ENCODE data around the gene AFMID.

The AFMID gene

GRCh38 chr17:78180083-78180482 is 7.1 kb upstream of the AFMID start:
- peak; percentile 49 for DNase-seq (ENCODE audit: low read depth)

DNA sequence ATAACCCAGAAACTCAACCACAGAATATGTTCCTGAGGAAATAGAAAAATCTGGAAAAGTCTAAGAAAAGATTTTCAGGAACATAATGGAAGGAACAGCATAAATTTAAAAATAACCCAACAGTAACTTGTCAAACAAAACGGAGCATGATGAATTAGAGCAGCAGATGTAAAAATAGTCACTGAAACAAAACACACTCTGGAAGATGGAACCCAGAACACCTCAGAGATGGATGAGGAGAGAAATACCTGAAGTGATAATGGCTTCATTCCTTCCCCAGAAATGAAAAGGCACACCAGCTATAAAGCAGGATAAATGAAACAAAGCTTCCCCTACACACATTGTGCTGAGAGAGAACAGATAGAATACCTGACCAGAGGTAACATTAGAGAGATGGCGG is 6.7 kb upstream of the AFMID start:
- DNase-seq (ENCODE audit: low read depth), result no peak

DNA sequence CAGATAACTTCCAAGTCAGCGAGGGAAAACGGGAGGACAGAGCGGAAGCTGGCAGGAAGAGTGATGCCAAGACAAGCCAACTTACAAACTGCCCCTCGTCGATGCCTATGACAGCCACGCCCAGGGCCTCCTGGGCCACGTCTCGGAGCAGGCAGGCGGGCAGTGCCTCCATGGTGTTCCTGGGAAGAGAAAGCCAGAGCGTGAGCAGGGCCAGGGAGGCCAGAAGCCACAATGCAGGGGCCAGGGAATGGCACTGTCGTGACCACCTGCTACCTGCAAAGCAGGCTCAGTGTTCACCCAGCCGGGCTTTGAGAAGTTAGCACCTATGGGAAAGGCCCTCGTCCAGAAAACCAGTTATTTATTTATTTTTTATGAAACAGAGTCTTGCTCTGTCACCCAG is 4.7 kb upstream of the AFMID start:
- DNase-seq (ENCODE audit: low read depth), result no peak

- no peak for DNase-seq (ENCODE audit: low read depth)
Observed at GRCh38 chr17:78183916-78184315, 3.2 kb upstream of the AFMID start.

GRCh38 chr17:78184351-78184750 is 2.8 kb upstream of the AFMID start:
- DNase-seq (ENCODE audit: low read depth), result no peak

GRCh38 chr17:78184868-78185267 is 2.3 kb upstream of the AFMID start:
- no peak for DNase-seq (ENCODE audit: low read depth)

- DNase-seq (ENCODE audit: low read depth), result no peak
Observed at GRCh38 chr17:78185981-78186691, 1.0 kb upstream of the AFMID start.

DNA sequence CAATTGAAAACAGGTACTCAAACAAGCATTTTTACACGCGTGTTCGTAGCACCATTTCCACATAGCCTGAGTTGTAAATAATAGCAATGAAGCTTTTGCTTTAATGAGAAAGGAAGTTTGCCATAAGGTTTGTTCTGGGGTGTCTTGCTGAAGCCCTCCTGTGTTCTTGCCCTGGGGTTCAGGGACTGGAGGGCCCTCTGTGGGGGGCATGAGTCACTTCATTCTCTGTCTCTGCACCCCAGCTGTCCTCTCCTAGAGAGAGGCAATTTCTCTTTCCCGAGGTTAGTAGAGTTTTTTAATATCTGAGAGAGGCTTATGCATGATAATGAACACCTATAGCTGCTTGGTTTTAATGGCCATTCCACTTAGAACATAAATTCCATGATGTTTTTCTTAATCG is 9.6 kb downstream of the AFMID start:
- DNase-seq (ENCODE audit: low read depth), result no peak

DNA sequence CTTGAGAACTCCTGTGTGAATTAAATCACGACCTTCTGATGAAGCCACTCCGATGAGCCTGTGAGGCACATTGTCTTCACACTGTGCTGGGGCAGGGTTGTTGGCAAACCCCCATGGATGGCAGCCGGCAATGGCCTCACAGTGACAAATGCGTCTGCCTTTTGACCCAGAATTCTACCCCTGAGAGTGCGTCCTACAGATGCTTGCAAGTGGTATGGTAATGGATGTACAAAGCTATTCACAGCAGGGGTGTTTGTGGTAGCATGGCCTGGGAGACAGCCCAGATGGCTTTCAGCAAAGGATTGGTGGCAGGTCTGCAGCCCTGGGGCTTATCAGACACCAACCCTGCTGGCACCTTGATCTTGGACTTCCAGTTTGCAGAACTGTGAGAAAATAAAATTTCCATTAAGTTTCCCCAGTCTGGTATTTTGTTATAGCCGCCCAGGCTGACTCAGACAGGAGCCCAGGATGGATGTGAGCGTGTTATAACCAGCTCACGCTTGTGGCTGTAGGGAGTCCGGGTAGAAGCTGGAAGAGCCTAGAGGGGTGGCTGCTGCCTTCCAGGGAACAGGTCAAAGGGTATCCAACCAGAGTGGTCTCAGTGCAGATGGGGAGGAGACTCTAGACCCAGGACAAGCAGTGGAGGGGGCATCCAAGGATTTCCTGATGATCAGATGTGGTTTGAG is 10.1 kb downstream of the AFMID start:
- no peak for DNase-seq (ENCODE audit: low read depth)

DNA sequence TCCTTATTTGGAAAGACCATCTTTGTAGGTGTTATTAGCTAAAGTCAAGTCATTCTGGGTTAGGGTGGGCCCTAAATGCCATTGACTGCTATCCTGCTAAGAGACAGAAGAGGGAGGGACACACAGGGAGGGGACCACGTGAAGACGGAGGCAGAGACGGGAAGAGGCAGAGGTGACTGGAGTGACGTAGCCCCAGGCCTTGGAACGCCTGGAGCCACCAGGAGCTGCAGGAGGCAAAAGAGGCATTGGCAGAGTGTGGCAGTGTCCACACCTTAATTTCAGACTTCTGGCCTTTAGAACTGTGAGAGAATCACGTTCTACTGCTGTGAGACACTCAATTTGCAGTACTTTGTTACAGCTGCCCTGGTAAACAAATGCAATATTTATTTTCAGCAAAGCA is 13.3 kb downstream of the AFMID start:
- DNase-seq (ENCODE audit: low read depth), result no peak

DNA sequence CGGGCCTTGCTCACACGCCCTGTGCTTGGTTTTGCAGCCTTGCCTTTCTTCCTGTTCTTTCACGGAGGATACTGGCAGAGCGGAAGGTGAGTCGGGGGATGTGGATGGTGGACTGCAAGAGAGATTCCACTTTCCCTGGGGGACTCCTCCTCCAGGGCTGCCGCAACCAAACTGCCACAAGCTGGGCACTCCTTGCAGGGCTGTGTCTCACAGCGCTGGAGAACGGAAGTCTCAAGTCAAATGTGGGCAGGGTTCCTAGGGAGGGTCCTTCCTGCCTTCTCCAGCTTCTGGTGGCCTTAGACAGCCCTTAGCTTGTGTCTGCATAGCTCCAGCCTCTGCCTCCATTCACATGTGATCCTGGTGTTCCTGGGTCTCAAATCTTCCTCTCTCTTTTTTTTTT is 15.5 kb downstream of the AFMID start:
- no peak for DNase-seq (ENCODE audit: low read depth)

- DNase-seq (ENCODE audit: low read depth), result no peak
Observed at GRCh38 chr17:78204387-78205123, 17.4 kb downstream of the AFMID start.

- no peak for DNase-seq (ENCODE audit: low read depth)
Observed at GRCh38 chr17:78205124-78205775, 18.1 kb downstream of the AFMID start.

GRCh38 chr17:78206298-78206697 is 19.1 kb downstream of the AFMID start:
- no peak for DNase-seq (ENCODE audit: low read depth)

GRCh38 chr17:78208486-78208885 is 21.3 kb downstream of the AFMID start:
- no peak for DNase-seq (ENCODE audit: low read depth)

- DNase-seq (ENCODE audit: low read depth), result no peak
Observed at GRCh38 chr17:78210111-78210510, 22.9 kb downstream of the AFMID start.

- no peak for DNase-seq (ENCODE audit: low read depth)
Observed at GRCh38 chr17:78211032-78211431, 23.9 kb downstream of the AFMID start.

- DNase-seq (ENCODE audit: low read depth), result peak; percentile 83
Observed at GRCh38 chr17:78214016-78214705, 27.0 kb downstream of the AFMID start, which contains the start of gene BIRC5. TSS of gene BIRC5 (plus strand) at chr17:78214253. CDS start at chr17:78214317, 64 bp downstream.

DNA sequence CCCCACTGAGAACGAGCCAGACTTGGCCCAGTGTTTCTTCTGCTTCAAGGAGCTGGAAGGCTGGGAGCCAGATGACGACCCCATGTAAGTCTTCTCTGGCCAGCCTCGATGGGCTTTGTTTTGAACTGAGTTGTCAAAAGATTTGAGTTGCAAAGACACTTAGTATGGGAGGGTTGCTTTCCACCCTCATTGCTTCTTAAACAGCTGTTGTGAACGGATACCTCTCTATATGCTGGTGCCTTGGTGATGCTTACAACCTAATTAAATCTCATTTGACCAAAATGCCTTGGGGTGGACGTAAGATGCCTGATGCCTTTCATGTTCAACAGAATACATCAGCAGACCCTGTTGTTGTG is 27.5 kb downstream of the AFMID start:
- no peak for DNase-seq (ENCODE audit: low read depth)

GRCh38 chr17:78219396-78220150 is 32.4 kb downstream of the AFMID start:
- no peak for DNase-seq (ENCODE audit: low read depth)

GRCh38 chr17:78223061-78223460 is 35.9 kb downstream of the AFMID start:
- DNase-seq (ENCODE audit: low read depth), result no peak

All from iris pigment epithelial cell (primary cell).